ENCODE measurements around the gene PLAAT2.
"Not testable (repeated sequence)": the region's sequence is repeated elsewhere in the genome, so short reads cannot be mapped to it uniquely, and the experiment has no call there.

PLAAT2 gene

DNA sequence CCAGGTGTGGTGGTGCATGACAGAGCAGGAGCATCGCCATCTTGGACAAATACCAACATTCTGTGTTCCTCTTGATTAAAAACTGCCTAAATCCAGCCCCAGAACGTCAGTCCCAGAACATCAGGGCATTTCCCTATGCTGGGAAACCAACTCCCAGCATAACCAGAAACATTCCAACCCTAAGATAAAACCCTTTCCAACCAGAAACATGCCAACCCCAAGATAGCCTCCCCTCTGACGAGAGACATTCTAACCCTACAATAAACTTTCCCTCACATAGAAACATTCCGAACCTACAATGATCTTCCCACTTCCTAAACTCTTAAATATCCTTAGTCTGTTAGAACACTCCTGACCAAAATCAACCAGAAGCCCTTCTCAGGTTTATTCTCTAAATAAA lies 15.0 kb downstream of the PLAAT2 start:
- ChIA-PET CTCF (no interaction called here), POLR2A (ENCODE audit: low non-redundant PET) (no interaction called here)
- TF ChIP-seq, protein P1, sequence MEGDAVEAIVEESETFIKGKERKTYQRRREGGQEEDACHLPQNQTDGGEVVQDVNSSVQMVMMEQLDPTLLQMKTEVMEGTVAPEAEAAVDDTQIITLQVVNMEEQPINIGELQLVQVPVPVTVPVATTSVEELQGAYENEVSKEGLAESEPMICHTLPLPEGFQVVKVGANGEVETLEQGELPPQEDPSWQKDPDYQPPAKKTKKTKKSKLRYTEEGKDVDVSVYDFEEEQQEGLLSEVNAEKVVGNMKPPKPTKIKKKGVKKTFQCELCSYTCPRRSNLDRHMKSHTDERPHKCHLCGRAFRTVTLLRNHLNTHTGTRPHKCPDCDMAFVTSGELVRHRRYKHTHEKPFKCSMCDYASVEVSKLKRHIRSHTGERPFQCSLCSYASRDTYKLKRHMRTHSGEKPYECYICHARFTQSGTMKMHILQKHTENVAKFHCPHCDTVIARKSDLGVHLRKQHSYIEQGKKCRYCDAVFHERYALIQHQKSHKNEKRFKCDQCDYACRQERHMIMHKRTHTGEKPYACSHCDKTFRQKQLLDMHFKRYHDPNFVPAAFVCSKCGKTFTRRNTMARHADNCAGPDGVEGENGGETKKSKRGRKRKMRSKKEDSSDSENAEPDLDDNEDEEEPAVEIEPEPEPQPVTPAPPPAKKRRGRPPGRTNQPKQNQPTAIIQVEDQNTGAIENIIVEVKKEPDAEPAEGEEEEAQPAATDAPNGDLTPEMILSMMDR (conservative IDR thresholded peaks at IDR 0.05; ENCODE audit: low read depth) = no peak
- no peak for DNase-seq (ENCODE audit: low spot score)
- H3K27ac ChIP-seq = no peak overlapping the region

DNA sequence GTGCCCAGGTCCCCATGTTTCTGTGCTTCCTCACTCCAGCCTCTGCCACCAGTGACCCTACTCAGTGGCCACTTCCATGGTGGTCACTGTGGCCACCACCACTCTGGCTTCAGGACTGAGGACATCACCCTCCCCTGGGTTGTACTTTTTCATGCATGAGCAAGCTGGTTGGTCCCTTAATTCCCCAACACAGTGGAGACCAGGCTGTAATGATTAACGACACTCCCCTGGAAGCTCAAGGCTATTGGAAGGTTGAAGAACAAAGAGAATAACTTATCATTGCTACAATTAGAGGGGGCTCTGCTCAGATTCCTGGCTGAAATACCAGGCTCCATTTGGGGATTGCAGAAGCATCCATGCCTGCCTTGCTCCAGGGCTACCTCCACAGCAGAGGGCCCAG lies 16.1 kb downstream of the PLAAT2 start:
- ChIA-PET POLR2A (ENCODE audit: low non-redundant PET) (no interaction called here), CTCF (interaction anchor here (0.6 kb wide), 1 partner anchor 450 kb away, joined by 3 read pairs; no protein-coding TSS in a partner anchor)
- no peak overlapping the region for H3K27ac ChIP-seq
- TF ChIP-seq, protein P1 (conservative IDR thresholded peaks at IDR 0.05; ENCODE audit: low read depth) = no peak
- DNase-seq (ENCODE audit: low spot score) = no peak

DNA sequence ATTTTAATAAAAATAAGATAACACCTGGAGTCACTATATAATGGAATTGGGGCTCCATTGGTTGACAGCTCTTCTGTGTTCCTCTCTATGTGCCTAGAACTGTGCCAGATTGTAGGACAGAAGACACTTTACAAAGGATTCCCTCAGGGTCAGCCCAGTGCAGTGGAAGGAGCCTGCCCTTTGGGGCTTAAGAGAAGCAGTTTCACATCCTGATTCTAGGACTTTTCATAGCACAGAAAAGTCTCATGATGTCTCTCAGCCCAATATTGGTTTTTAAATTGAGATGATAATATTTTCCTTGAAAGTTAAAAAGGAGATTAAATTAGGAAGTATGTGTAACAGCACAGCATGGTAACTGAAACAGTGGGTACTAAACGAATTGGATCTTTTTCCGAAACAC lies 19.5 kb downstream of the PLAAT2 start:
- H3K27ac ChIP-seq = no peak overlapping the region
- DNase-seq (ENCODE audit: low spot score) = no peak
- TF ChIP-seq, protein P1 (conservative IDR thresholded peaks at IDR 0.05; ENCODE audit: low read depth) = no peak
- ChIA-PET POLR2A (ENCODE audit: low non-redundant PET) (no interaction called here), CTCF (no interaction called here)

DNA sequence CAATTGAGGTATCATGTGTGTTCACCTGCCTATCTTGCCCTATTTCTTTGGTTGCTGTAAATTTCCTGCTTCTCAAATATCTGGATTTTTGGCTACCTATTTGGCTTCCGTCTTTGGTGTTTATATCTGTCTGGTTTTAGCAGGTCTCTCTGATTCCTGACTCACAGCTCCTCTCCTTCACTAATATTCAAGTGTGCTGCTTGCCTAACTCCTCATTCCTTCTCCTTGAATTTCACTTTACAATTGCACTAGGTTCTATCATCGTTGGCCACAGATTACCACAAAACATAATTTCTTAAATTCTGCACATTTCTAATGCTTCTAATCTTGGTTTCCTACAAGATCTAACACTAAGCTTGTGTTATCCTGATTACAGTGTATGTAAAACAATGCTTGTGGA lies 20.7 kb downstream of the PLAAT2 start:
- POLR2A ChIA-PET (ENCODE audit: low non-redundant PET); CTCF ChIA-PET; H3K27ac ChIP-seq; DNase-seq (ENCODE audit: low spot score): not testable (repeated sequence)

DNA sequence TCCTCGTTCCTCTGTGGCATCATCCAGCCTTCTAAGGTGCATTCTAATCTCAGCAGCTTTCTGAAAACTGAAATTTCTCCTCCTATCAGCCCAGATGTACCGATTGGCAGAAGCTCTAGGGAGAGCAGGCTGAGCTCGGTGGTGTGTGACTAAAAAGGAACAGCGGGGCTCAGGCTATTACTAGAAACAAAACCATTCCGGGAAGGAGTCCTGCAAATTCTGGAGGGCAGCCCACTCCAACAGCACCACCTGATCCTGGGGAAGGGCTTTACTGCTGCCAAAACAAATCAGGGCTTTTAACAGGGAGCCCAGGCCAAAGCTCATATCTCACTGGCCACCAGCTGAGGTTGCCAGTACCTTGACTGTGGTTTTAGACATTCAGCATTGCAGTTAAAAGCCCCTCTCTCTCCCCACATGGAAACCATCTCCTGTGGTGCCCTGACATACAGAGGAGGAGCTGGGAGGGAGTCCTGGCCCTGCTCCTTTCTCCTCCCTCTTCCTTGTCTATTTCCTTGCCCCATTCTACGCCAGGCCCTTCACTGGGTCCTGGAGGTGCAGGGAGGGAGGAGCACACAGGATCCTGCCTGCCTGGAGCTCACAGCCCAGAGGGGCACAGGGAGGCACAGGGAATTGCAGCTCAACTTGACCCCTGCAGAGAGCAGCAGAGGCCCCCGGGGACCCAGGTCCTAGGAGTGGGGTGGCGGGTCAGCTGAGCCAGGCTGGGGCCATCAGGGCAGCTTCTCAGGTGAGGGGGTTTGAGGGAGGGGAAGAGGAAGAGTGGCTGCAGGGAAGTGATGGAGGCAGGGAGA lies 25.7 kb downstream of the PLAAT2 start:
- TF ChIP-seq, protein P1 (conservative IDR thresholded peaks at IDR 0.05; ENCODE audit: low read depth) = no peak
- CTCF ChIA-PET = interaction anchor here (0.6 kb wide), 1 partner anchor 32 kb away, joined by 4 read pairs; no protein-coding TSS in a partner anchor
- POLR2A ChIA-PET (ENCODE audit: low non-redundant PET) = no interaction called here
- no peak for DNase-seq (ENCODE audit: low spot score)
- H3K27ac ChIP-seq = peak overlapping the region; percentile 65

DNA sequence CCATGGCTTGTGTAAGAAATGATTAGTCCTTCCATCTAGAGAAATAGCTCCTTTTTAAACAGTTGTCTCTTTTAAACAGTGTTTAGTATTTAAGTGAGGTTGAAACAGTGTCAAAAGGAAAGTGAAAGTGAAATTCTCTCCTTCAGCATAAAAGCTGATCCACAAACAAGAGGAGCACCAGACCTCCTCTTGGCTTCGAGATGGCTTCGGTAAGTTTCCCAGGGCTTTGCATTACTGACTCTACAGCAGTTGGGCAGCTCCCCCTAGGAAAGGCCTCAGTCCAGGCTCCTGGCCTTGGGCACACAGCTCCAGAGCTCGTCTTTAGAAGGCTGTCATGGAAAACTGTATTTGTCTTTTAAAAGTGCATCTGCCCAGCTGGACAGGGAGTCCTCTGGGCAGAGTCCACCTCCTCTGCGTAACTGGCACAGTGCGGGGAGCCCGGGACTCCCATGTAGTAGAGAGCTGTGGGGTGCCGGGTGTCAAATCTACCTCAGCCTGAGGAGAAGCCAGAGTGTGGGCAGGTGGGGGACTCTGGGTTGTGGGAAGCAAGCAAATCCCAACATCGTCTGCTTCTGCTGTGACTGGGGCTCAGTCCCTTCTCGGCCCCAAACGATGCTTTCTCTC lies 26.4 kb downstream of the PLAAT2 start, which contains the start of gene PLAAT4:
Gene PLAAT4, plus strand, starts transcription at position 140 of the 624 bp plus-strand sequence. Its CDS starts 61 bp downstream, at position 201.
- peak; percentile 26 for DNase-seq (ENCODE audit: low spot score)
- TF ChIP-seq, protein P1 (conservative IDR thresholded peaks at IDR 0.05; ENCODE audit: low read depth) = no peak
- ChIA-PET CTCF (interaction anchor here (0.6 to 0.7 kb wide), 2 partner anchors 32 to 819 kb away, joined by 4 to 7 read pairs; no protein-coding TSS in a partner anchor), POLR2A (ENCODE audit: low non-redundant PET) (no interaction called here)
- H3K27ac ChIP-seq = peak within 1 kb of the TSS; percentile 65

DNA sequence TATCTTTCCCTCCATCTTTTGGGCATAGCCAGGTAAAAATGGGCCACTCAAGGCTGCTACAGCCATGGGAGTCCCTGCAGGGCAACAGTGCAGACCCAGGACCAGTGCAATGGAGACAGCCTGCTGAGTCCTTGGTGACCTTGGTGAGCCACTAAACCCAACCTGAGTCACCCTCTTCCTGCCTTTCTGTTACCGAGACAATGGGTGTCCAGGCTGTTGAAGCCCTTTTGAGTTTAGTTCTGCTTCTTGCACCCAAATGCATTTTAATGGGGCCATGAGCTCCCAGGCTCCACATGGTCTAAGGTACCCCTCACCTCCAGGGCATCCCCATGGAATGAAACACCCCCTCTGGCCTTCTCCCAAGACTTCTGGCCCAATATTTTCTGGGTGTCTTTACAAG lies 27.4 kb downstream of the PLAAT2 start:
- POLR2A ChIA-PET (ENCODE audit: low non-redundant PET) = no interaction called here
- CTCF ChIA-PET = interaction anchor here (0.7 kb wide), 1 partner anchor 820 kb away, joined by 7 read pairs; no protein-coding TSS in a partner anchor
- TF ChIP-seq, protein P1 (conservative IDR thresholded peaks at IDR 0.05; ENCODE audit: low read depth) = no peak
- no peak overlapping the region for H3K27ac ChIP-seq
- DNase-seq (ENCODE audit: low spot score) = no peak

All from RWPE1 (cell line).